Endothelial cell of umbilical vein (primary cell): ENCODE data around the gene MUC5AC.

Experiments used
- EZH2 ChIP-seq: IDR thresholded peaks from 2 replicates; pipeline ENCODE4 v1.6.1; 2012; ENCODE audit warnings: borderline replicate concordance, low read depth, mild to moderate bottlenecking, moderate library complexity, low read length, inconsistent platforms; ENCODE audit not compliant: severe bottlenecking
- FOS ChIP-seq: IDR thresholded peaks from 2 replicates; pipeline ENCODE4 v1.6.1; 2011; ENCODE audit warnings: mild to moderate bottlenecking, low read length, moderate library complexity, borderline replicate concordance; ENCODE audit not compliant: insufficient read depth
- MYC ChIP-seq: IDR thresholded peaks from one replicate; pipeline ENCODE4 v1.6.1; 2011; ENCODE audit warnings: mild to moderate bottlenecking, low read depth, low read length
- POLR2A ChIP-seq: IDR thresholded peaks from 2 replicates; pipeline ENCODE4 v1.6.1; 2012; ENCODE audit warnings: low read depth, mild to moderate bottlenecking, control low read depth, low read length
- POLR2AphosphoS5 ChIP-seq: IDR thresholded peaks from 2 replicates; pipeline ENCODE4 v1.6.1; 2012; ENCODE audit warnings: low read depth, mild to moderate bottlenecking, control low read depth, low read length, moderate library complexity; ENCODE audit not compliant: insufficient read depth
- TF ChIP-seq, protein P1 (sequence below), 2 donors: IDR thresholded peaks; 1 replicate in 1 of 2; 2 replicates in 1 of 2; pipeline ENCODE4 v1.5.1; 2011; ENCODE audit warnings: low read length in 2 of 2, mild to moderate bottlenecking in 2 of 2, moderate library complexity in 2 of 2, control low read depth in 1 of 2, inconsistent platforms in 1 of 2, low read depth in 1 of 2; ENCODE audit not compliant: insufficient read depth in 1 of 2; ENCODE audit errors: extremely low read depth in 1 of 2

DNA sequence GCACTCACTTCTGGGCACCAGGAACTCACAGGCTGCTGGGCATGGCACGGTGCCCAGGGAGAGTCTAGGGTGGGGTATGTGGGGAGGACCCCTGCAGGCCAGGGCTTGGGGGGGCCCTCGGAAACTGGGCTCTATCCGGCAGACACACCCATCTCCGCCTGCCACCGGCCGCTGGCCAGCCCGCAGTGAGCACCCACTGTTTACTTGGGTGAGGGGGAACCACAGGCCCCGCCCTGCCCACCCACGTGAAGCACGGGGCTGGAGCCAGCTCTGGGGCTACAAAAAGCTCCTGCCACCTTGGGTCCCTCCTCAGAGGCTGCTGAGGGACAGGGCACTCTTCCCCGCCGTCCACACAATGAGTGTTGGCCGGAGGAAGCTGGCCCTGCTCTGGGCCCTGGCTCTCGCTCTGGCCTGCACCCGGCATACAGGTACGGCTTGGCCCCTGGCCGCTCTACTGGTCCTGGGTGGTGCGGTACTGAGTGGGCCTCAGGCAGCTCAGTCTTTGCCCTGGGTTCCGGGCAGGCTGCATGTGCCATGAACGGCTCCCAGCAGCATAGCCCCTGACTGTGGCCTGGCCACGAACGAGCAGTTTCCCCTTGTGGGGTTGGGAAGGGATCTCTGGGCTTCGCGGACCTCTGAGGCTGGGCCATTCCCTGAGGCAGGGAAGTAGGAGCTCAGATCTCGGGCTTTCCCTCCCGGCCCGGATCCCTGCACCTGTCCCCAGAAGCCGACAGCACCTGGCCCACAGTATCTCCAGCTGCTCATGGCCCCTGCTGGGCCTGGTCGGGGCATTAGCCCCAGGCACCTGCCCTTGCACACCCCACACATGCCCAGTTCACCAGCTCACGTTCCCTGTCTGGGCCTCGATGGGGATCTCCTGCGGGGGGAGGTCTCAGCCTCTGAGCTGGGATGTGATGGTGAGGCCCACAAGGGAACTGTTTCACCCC, at the start of gene MUC5AC:
- TF ChIP-seq POLR2A (no peak), POLR2AphosphoS5 (no peak), MYC (no peak), EZH2 (no peak), FOS (no peak)
- TF ChIP-seq, protein P1, sequence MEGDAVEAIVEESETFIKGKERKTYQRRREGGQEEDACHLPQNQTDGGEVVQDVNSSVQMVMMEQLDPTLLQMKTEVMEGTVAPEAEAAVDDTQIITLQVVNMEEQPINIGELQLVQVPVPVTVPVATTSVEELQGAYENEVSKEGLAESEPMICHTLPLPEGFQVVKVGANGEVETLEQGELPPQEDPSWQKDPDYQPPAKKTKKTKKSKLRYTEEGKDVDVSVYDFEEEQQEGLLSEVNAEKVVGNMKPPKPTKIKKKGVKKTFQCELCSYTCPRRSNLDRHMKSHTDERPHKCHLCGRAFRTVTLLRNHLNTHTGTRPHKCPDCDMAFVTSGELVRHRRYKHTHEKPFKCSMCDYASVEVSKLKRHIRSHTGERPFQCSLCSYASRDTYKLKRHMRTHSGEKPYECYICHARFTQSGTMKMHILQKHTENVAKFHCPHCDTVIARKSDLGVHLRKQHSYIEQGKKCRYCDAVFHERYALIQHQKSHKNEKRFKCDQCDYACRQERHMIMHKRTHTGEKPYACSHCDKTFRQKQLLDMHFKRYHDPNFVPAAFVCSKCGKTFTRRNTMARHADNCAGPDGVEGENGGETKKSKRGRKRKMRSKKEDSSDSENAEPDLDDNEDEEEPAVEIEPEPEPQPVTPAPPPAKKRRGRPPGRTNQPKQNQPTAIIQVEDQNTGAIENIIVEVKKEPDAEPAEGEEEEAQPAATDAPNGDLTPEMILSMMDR (IDR thresholded peaks at IDR 0.05; ENCODE audit: extremely low read depth in 1 of 2, insufficient read depth in 1 of 2, low read depth in 1 of 2, low read length in 2 of 2): no peak
